GM12801 (cell line): ENCODE data around the gene ZBTB49.

Experiments used
- CTCF ChIP-seq: IDR thresholded peaks from one replicate; pipeline ENCODE4 v1.5.1; 2011; ENCODE audit warnings: control low read depth; ENCODE audit not compliant: insufficient read length; ENCODE audit errors: extremely low read depth

Gene ZBTB49

DNA sequence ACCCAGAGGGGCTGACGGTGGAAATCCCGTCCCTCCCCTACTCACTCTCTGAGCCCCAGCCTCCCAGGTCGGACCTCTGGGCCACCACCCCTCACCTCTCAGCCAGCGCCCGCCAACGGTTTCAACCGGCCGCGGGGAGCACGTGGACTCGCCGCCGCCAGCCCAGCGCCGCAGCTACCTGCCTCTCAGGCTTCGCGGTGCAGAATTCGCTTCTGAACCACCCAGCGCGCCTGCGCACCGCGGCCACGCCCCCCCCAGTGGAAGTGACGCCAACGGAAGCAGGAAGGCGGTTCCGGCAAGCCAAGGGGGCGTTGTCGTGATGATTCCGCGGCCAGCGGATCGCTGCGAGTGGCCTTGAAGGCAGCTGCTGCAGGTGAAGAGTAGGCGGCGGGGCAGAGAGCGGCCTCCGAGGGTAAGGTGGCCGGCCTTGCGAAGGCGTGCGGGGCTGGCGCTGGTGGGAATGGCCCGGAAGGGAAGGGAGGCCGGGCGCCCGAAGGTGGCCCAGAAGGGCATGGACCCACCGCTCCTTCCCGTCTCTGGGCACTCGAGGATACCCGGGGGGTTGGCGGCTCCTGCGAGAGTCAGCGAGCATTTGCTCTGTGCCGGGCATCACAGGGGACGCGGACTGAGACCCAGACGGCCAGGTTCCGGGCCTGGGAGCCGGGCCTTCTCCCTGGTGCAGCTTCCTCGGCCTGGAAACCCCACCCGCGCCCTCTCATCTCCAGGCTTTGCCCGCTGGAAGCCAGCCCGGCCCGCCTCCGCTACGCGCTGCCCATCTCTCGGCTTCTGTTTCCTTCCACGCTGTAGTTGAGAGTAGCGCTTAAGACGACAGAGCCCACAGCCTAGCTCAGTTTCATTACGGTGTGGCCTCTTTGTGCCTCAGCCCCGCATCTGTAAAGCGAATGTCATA is at the start of gene ZBTB49, which contains the start of gene LYAR:
Gene ZBTB49, plus strand, starts transcription at position 311 of the 910 bp plus-strand sequence. CDS start 9,695 bp downstream, outside the sequence.
Gene LYAR, minus strand, starts transcription at position 214 of the 910 bp plus-strand sequence. CDS start 6,412 bp downstream, outside the sequence.
- no peak for TF ChIP-seq CTCF

- TF ChIP-seq CTCF, result no peak
Observed at GRCh38 chr4:4245172-4245571, 44.9 kb upstream of the ZBTB49 start.

DNA sequence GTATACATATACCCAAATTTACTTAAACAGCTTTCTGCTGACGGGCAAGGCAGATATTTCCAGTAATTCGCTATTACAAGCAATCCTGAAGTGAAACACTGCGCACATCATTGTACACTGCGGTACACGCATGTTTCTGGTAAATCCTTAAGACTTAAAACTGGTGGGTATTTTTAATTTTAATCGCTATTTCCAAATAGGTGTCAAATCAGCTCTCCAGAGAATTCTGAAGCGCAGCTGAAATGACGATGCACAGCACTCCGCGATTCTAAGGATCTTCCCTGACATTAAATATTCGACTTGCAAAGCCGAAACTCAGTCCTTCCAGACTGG is 42.4 kb upstream of the ZBTB49 start:
- no peak for TF ChIP-seq CTCF

- TF ChIP-seq CTCF, result no peak
Observed at GRCh38 chr4:4248029-4248884, 41.8 kb upstream of the ZBTB49 start, which contains the start of gene TMEM128. Gene TMEM128, minus strand, starts transcription at chr4:4248223. Its CDS starts 21 bp downstream, at chr4:4248202.

DNA sequence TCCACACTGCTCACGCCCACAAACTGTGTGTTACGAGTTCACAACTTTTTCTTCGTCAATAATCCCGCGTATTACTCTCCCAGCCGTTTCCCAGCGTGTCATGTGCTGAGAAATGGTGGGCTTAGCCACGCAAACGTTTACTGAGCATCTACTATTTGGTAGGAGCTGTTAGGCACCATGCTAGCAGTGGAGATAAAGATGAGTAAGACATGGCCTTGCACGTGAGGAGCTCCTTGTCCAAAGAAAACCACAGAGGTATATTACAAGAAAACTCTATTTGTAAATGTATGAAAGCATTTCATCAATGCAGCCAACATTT is 41.2 kb upstream of the ZBTB49 start:
- TF ChIP-seq CTCF, result no peak

DNA sequence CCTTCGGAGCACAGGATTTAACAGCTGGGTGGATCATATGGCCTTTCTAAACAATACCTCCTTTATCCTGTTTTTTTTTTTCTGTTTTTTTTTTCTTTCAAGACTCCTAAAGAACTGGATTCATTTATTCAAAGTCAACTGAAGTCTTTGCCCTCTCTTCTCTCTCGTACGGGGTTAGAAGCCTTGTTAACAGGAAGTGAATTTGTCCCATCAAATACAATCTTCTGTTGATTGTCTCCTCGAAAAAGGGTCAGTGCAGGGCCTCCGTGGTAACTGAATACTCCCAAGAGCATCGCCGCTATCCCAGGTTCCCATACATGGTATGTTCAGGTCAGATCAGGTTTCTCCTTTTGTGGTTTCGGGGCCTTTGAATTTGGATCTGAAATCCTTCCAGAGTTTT is 40.2 kb upstream of the ZBTB49 start:
- no peak for TF ChIP-seq CTCF

DNA sequence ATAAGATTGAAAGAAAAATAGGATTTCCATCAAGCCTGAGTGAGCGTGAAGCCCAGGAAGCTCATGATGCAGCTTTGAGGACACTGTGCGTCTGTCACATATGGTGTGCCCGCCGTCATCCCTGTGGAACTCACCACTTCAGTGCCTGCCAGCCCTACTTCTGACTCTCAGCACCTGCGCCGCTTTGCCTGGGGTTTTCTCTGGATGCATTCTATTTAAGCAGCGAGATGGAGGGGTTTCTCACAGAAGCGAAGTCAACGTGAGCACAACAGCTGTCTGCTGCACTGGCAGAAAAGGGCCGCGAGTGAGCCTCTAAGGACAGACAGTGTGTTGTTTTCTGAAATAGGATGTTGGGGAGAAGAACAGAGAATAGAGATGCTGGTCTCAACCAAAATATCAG is 35.9 kb upstream of the ZBTB49 start:
- TF ChIP-seq CTCF, result no peak
